ENCODE measurements around the gene ANO8.

DNA sequence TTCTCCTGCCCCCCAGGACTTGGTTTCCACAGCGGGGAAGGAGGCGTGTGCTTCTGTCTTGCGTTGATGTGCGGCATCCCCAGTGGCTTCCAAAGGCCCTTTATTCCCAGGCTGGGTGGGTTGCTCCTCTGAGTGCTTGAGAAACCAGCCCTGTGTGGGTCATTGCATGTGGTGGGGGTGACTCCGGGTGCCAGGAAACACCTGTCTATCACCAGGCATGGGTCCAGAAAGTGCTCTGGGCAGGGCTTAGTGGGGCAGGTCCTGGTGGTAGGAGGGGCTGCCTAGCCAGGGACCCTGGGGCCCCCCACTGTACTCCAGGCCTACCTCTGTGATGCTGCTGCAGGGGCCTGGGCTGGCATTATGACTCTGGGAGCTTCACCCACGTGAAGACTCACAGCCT, 15.7 kb downstream of the ANO8 start:
- TF ChIP-seq CTCF (IDR thresholded peaks at IDR 0.05; ENCODE audit: extremely low read depth in 1 of 2, insufficient read depth in 1 of 2, low read depth in 1 of 2, low read length in 2 of 2) = no peak
- TF ChIP-seq EZH2 (IDR thresholded peaks at IDR 0.05; ENCODE audit: borderline replicate concordance, low read depth, low read length, severe bottlenecking) = no peak
- no peak for TF ChIP-seq POLR2A (IDR thresholded peaks at IDR 0.05; ENCODE audit: low read depth, low read length)

Data from endothelial cell of umbilical vein (primary cell).